Measurements from ENCODE around the gene SIAH3.

GRCh38 chr13:45783346-45784043 is 68.1 kb downstream of the SIAH3 start:
- TF ChIP-seq ZNF274 (IDR thresholded peaks at IDR 0.05; ENCODE audit: low read length) (no peak), ZNF274 (tag by site-specific recombination; IDR thresholded peaks at IDR 0.05; ENCODE audit: borderline replicate concordance) (no peak), ZBTB11 (tag by site-specific recombination; conservative IDR thresholded peaks at IDR 0.05; ENCODE audit: low read depth) (no peak), SP2 (tag by site-specific recombination; IDR thresholded peaks at IDR 0.05) (no peak), ZBTB7A (tag by site-specific recombination; IDR thresholded peaks at IDR 0.05; ENCODE audit: low read depth) (no peak)
